Stimulated activated effector memory CD8-positive, alpha-beta T cell treated with anti-CD3 and anti-CD28 coated beads, Interleukin-12 subunit alpha, Interleukin-12 subunit beta, amount 100 ng/mL, for 72 hours (primary cell): ENCODE data around the gene ADRB1.
A peak's percentile ranks its signal among the peaks of the same experiment; 100 is the strongest.

ENCODE experiments used
- ATAC-seq: fragments of 150-1000 bp; cut with Tn5 transposase; 2 replicates; pipeline ENCODE4 v1.10.0; 2021
- DNase-seq, 2 donors: peaks; one replicate each; pipeline ENCODE4 v3.0.0; 2021 to 2022; ENCODE audit warnings: low spot score in 2 of 2
- H3K27ac Mint-ChIP-seq: one replicate; pipeline ENCODE4 v1.8.0; 2022; ENCODE audit warnings: mild to moderate bottlenecking, mixed read lengths
- H3K36me3 Mint-ChIP-seq: one replicate; pipeline ENCODE4 v1.8.0; 2022; ENCODE audit warnings: mild to moderate bottlenecking, mixed read lengths
- H3K4me1 Mint-ChIP-seq: one replicate; pipeline ENCODE4 v1.8.0; 2022; ENCODE audit warnings: mixed read lengths
- H3K4me3 Mint-ChIP-seq: one replicate; pipeline ENCODE4 v1.8.0; 2022; ENCODE audit warnings: mild to moderate bottlenecking, mixed read lengths
- H3K9me3 Mint-ChIP-seq: one replicate; pipeline ENCODE4 v1.8.0; 2022; ENCODE audit warnings: mixed read lengths

Gene ADRB1

GRCh38 chr10:114035791-114036190 is 7.9 kb upstream of the ADRB1 start:
- Mint-ChIP-seq H3K4me3 (no peak overlapping the region), H3K36me3 (no peaks in the 10 kb centered on the region), H3K27ac (no peak overlapping the region), H3K9me3 (no peaks in the 10 kb centered on the region), H3K4me1 (no peaks in the 10 kb centered on the region)
- ATAC-seq (no peak), DNase-seq (no peak)

- DNase-seq (no peak), ATAC-seq (no peak)
- Mint-ChIP-seq H3K4me1 (peaks cover 7% of the 10 kb centered on the region), H3K9me3 (no peaks in the 10 kb centered on the region), H3K36me3 (no peaks in the 10 kb centered on the region), H3K4me3 (no peak overlapping the region), H3K27ac (no peak overlapping the region)
These were observed 4.8 kb upstream of the ADRB1 start for GRCh38 chr10:114038819-114039218.

- no peak for ATAC-seq
- Mint-ChIP-seq H3K27ac (no peak overlapping the region), H3K4me3 (no peak overlapping the region), H3K36me3 (peaks cover 6% of the 10 kb centered on the region), H3K9me3 (no peaks in the 10 kb centered on the region), H3K4me1 (peaks cover 28% of the 10 kb centered on the region)
- DNase-seq = no peak
These were observed 2.5 kb upstream of the ADRB1 start for GRCh38 chr10:114041166-114041565.

- no peak overlapping the region for H3K27ac Mint-ChIP-seq
- H3K4me1 Mint-ChIP-seq = peaks cover 30% of the 10 kb centered on the region
- no peaks in the 10 kb centered on the region for H3K9me3 Mint-ChIP-seq
- DNase-seq = peak in 1 of 2 donors; percentile 61
- H3K36me3 Mint-ChIP-seq = peaks cover 6% of the 10 kb centered on the region
- peak overlapping the region; percentile 73 for H3K4me3 Mint-ChIP-seq
- peak; percentile 57 for ATAC-seq
These were observed 653 bp upstream of the ADRB1 start for GRCh38 chr10:114042895-114043531.

- H3K36me3 Mint-ChIP-seq = peaks cover 6% of the 10 kb centered on the region
- ATAC-seq (peak; percentile 20), DNase-seq (no peak)
- H3K9me3 Mint-ChIP-seq = no peaks in the 10 kb centered on the region
- peak overlapping the region; percentile 73 for H3K4me3 Mint-ChIP-seq
- H3K4me1 Mint-ChIP-seq = peaks cover 30% of the 10 kb centered on the region
- no peak overlapping the region for H3K27ac Mint-ChIP-seq
These were observed 825 bp downstream of the ADRB1 start for GRCh38 chr10:114044247-114045135.

GRCh38 chr10:114045136-114046086 is 1.7 kb downstream of the ADRB1 start:
- peaks cover 6% of the 10 kb centered on the region for H3K36me3 Mint-ChIP-seq
- peaks cover 30% of the 10 kb centered on the region for H3K4me1 Mint-ChIP-seq
- H3K27ac Mint-ChIP-seq = no peak overlapping the region
- no peaks in the 10 kb centered on the region for H3K9me3 Mint-ChIP-seq
- ATAC-seq = peak; percentile 58
- peak overlapping the region; percentile 73 for H3K4me3 Mint-ChIP-seq
- peak; percentile 8 to 56 for DNase-seq

DNA sequence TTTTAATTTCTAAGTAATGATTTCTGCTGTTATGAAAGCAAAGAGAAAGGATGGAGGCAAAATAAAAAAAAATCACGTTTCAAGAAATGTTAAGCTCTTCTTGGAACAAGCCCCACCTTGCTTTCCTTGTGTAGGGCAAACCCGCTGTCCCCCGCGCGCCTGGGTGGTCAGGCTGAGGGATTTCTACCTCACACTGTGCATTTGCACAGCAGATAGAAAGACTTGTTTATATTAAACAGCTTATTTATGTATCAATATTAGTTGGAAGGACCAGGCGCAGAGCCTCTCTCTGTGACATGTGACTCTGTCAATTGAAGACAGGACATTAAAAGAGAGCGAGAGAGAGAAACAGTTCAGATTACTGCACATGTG is 2.4 kb downstream of the ADRB1 start:
- Mint-ChIP-seq H3K9me3 (no peaks in the 10 kb centered on the region), H3K36me3 (peaks cover 6% of the 10 kb centered on the region), H3K4me3 (peak overlapping the region; percentile 73), H3K27ac (no peak overlapping the region), H3K4me1 (peaks cover 30% of the 10 kb centered on the region)
- DNase-seq (no peak), ATAC-seq (no peak)

- no peak for DNase-seq
- peaks cover 22% of the 10 kb centered on the region for H3K4me1 Mint-ChIP-seq
- H3K36me3 Mint-ChIP-seq = peaks cover 6% of the 10 kb centered on the region
- no peak overlapping the region for H3K27ac Mint-ChIP-seq
- no peaks in the 10 kb centered on the region for H3K9me3 Mint-ChIP-seq
- no peak overlapping the region for H3K4me3 Mint-ChIP-seq
- no peak for ATAC-seq
These were observed 4.8 kb downstream of the ADRB1 start for GRCh38 chr10:114048472-114048871.

GRCh38 chr10:114051714-114052113 is 8.0 kb downstream of the ADRB1 start:
- Mint-ChIP-seq H3K9me3 (no peaks in the 10 kb centered on the region), H3K36me3 (no peaks in the 10 kb centered on the region), H3K4me1 (no peaks in the 10 kb centered on the region), H3K4me3 (no peak overlapping the region), H3K27ac (no peak overlapping the region)
- DNase-seq (no peak), ATAC-seq (no peak)

GRCh38 chr10:114052255-114052654 is 8.6 kb downstream of the ADRB1 start:
- H3K9me3 Mint-ChIP-seq = no peaks in the 10 kb centered on the region
- H3K4me3 Mint-ChIP-seq = no peak overlapping the region
- ATAC-seq (no peak), DNase-seq (no peak)
- H3K27ac Mint-ChIP-seq = no peak overlapping the region
- no peaks in the 10 kb centered on the region for H3K4me1 Mint-ChIP-seq
- no peaks in the 10 kb centered on the region for H3K36me3 Mint-ChIP-seq

- no peak for ATAC-seq
- H3K27ac Mint-ChIP-seq = no peak overlapping the region
- DNase-seq = no peak
- H3K4me1 Mint-ChIP-seq = no peaks in the 10 kb centered on the region
- no peaks in the 10 kb centered on the region for H3K36me3 Mint-ChIP-seq
- no peaks in the 10 kb centered on the region for H3K9me3 Mint-ChIP-seq
- no peak overlapping the region for H3K4me3 Mint-ChIP-seq
These were observed 10.3 kb downstream of the ADRB1 start for GRCh38 chr10:114053946-114054345.

- no peak overlapping the region for H3K27ac Mint-ChIP-seq
- H3K36me3 Mint-ChIP-seq = no peaks in the 10 kb centered on the region
- no peaks in the 10 kb centered on the region for H3K9me3 Mint-ChIP-seq
- no peak overlapping the region for H3K4me3 Mint-ChIP-seq
- H3K4me1 Mint-ChIP-seq = no peaks in the 10 kb centered on the region
- ATAC-seq (no peak), DNase-seq (no peak)
These were observed 14.2 kb downstream of the ADRB1 start for GRCh38 chr10:114057855-114058254.

DNA sequence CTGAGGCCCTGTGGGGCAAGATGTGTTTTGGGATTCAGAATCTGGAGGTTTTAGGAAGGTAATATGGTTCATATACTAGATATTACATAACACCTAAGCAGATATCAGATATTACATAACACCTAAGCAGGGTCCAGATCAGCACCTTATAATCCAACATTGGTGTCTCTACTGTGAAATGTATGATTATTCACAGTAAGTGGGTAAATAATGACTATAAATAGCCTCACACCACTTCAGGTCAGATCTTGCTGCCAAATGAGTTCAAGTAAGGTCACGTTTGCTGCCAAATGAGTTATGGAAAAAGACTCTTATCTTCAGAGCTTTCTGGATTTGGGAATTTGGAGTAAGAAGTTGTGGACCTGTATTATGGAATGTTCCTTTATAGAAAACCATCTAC is 14.6 kb downstream of the ADRB1 start:
- no peak for DNase-seq
- H3K27ac Mint-ChIP-seq = no peak overlapping the region
- no peaks in the 10 kb centered on the region for H3K9me3 Mint-ChIP-seq
- ATAC-seq = no peak
- no peak overlapping the region for H3K4me3 Mint-ChIP-seq
- H3K4me1 Mint-ChIP-seq = no peaks in the 10 kb centered on the region
- no peaks in the 10 kb centered on the region for H3K36me3 Mint-ChIP-seq

- Mint-ChIP-seq H3K36me3 (no peaks in the 10 kb centered on the region), H3K4me1 (no peaks in the 10 kb centered on the region), H3K4me3 (no peak overlapping the region), H3K9me3 (no peaks in the 10 kb centered on the region), H3K27ac (no peak overlapping the region)
- ATAC-seq (no peak), DNase-seq (no peak)
These were observed 15.9 kb downstream of the ADRB1 start for GRCh38 chr10:114059561-114059960.

- DNase-seq = no peak
- no peaks in the 10 kb centered on the region for H3K4me1 Mint-ChIP-seq
- no peak overlapping the region for H3K27ac Mint-ChIP-seq
- no peaks in the 10 kb centered on the region for H3K36me3 Mint-ChIP-seq
- ATAC-seq = no peak
- H3K9me3 Mint-ChIP-seq = no peaks in the 10 kb centered on the region
- no peak overlapping the region for H3K4me3 Mint-ChIP-seq
These were observed 16.8 kb downstream of the ADRB1 start for GRCh38 chr10:114060456-114060855.
